GM19351 (cell line): ENCODE results near the gene CPN1.
"Not testable (repeated sequence)": the region's sequence is repeated elsewhere in the genome, so short reads cannot be mapped to it uniquely, and the experiment has no call there.

Experiments used
- ATAC-seq: cut with Tn5 transposase; IDR thresholded peaks from one replicate; pipeline ENCODE4 v1.9.1; 2021; ENCODE audit warnings: mild to moderate bottlenecking, moderate library complexity; ENCODE audit not compliant: unreplicated experiment

CPN1 gene

GRCh38 chr10:100025576-100025975 lies 56.1 kb downstream of the CPN1 start:
- ATAC-seq: no peak

- no peak for ATAC-seq
Observed at GRCh38 chr10:100024748-100025147, 56.9 kb downstream of the CPN1 start.

GRCh38 chr10:100022403-100022802 lies 59.3 kb downstream of the CPN1 start:
- ATAC-seq: no peak

GRCh38 chr10:100021322-100021721 lies 60.3 kb downstream of the CPN1 start:
- ATAC-seq: no peak

- ATAC-seq: no peak
Observed at GRCh38 chr10:100020886-100021253, 60.8 kb downstream of the CPN1 start.

- peak; percentile 83 for ATAC-seq
Observed at GRCh38 chr10:100020142-100020885, 61.4 kb downstream of the CPN1 start.

- ATAC-seq: no peak
Observed at GRCh38 chr10:100019787-100020141, 61.9 kb downstream of the CPN1 start.

GRCh38 chr10:100014071-100014762 lies 67.5 kb downstream of the CPN1 start:
- peak; percentile 64 for ATAC-seq

GRCh38 chr10:100013621-100014020 lies 68.0 kb downstream of the CPN1 start:
- no peak for ATAC-seq

GRCh38 chr10:100011906-100012305 lies 69.8 kb downstream of the CPN1 start:
- not testable (repeated sequence) for ATAC-seq

GRCh38 chr10:100009793-100010676 lies 71.6 kb downstream of the CPN1 start, which contains the start of gene DNMBP:
Gene DNMBP, minus strand, starts transcription at chr10:100009947. Its CDS starts 37,823 bp downstream, at chr10:99972124.
- ATAC-seq: peak; percentile 59

GRCh38 chr10:100009283-100009792 lies 72.3 kb downstream of the CPN1 start:
- ATAC-seq: peak; percentile 34

GRCh38 chr10:100008708-100009282 lies 72.9 kb downstream of the CPN1 start:
- no peak for ATAC-seq

GRCh38 chr10:100008142-100008522 lies 73.5 kb downstream of the CPN1 start:
- no peak for ATAC-seq

GRCh38 chr10:100007231-100008141 lies 74.2 kb downstream of the CPN1 start:
- ATAC-seq: no peak

GRCh38 chr10:100006243-100006886 lies 75.3 kb downstream of the CPN1 start:
- ATAC-seq: no peak

GRCh38 chr10:100004805-100005510 lies 76.7 kb downstream of the CPN1 start:
- no peak for ATAC-seq

- no peak for ATAC-seq
Observed at GRCh38 chr10:100000109-100000644, 81.5 kb downstream of the CPN1 start.
